HG03175 (cell line): ENCODE measurements around the gene EDA.

Source experiments
- ATAC-seq: cut with Tn5 transposase; IDR thresholded peaks from one replicate; pipeline ENCODE4 v1.9.1; 2021; ENCODE audit warnings: mild to moderate bottlenecking, moderate library complexity; ENCODE audit not compliant: unreplicated experiment

Gene EDA

DNA sequence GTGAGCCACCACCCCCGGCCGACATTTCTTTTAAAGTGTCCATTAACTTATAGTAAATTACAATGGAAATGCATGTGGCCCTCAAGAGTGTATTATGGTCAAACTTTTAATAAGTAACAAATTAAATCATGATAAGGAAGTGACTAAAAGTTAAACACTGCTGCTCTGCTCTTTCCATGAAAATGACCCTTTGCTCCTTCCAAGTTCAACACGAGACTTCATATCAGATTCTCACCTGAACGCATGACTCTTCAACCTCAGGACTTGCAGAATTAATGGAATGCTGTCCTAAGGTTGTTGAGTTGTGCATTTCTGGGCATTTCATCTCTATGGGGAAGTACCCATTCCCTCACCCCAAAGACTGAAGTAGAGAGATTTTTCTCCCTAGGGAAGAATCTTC is 406.7 kb downstream of the EDA start:
- no peak for ATAC-seq

- no peak for ATAC-seq
Observed at GRCh38 chrX:70025464-70025863, 409.6 kb downstream of the EDA start.

- no peak for ATAC-seq
Observed at GRCh38 chrX:70026112-70026850, 410.4 kb downstream of the EDA start.

DNA sequence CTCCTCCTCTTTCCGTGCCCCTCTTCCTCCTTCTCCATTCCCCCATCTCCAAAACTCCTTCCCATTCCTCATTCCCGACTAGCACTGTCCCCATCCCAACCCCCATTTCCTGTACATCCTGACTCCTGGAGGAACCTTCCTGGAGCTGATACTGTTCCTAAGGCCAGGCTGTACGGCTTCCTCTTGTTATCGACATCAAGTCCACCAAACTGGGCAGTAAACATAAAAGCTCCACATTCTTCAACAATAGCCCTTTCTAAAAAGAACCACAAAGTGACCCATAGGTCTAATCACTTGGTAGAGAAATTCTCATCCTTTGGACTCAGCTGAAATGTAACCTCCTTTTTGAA is 410.9 kb downstream of the EDA start:
- no peak for ATAC-seq

DNA sequence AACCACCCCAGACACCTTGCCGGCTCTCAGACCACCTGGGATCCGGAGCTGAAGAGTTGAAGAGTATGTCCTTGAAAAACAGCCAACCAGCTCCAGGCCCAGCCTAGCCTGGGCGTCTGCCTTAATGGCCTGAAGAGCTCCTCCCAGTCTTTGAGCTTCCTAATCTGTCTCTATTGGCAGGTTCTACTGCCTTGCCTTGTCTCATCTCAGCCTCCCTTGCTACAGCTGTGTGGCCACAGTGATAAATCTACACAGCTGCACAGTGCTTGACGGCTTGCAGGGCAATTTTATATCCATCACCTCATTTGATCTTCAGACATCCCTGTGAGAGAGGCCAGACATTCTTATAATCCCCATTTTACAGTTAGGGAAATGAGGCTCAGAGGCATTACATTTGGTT is 413.9 kb downstream of the EDA start:
- ATAC-seq: no peak

DNA sequence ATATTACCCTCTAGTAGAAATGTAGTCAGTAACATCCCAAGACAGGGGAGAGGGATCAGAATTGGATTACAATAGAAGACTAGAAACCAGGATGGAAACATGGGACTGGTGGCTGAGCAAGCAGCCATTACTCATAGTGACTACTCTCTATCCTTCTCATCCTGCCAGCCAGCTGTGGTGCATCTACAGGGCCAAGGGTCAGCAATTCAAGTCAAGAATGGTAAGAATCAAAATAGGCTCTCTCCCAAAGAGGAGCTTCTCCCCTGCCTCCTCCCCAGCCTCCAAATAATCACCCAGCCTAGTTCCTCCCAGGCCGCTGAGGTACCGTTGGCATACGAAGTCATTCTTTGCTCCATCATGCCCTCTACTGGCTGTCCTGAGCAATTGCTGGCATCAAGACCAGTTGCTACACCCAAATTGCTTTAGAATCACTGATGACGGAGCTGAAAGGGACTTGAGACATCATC is 414.4 kb downstream of the EDA start:
- peak; percentile 65 for ATAC-seq

DNA sequence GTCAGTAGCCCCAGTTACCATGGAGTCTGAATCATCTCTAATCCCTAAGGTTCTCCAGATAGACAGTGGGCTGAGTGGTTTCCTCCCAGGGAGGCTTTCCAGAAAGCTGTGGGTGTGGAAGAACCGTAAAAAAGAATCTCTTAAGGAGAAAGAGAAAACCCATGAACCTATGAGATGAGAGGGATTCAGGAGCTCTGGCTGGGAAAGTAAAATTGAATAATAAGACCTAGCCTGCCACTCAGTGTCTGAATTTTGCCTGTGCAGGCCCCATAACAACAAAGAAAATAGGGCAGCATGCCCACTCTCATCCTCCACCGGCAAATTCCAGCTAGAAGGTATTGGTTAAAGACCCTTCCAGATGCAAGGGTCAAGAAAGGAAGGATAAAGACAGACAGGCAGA is 416.9 kb downstream of the EDA start:
- no peak for ATAC-seq

- ATAC-seq: peak; percentile 68
Observed at GRCh38 chrX:70033348-70034051, 417.6 kb downstream of the EDA start.

GRCh38 chrX:70034646-70035045 is 418.7 kb downstream of the EDA start:
- no peak for ATAC-seq

GRCh38 chrX:70038515-70038914 is 422.6 kb downstream of the EDA start:
- ATAC-seq: no peak

GRCh38 chrX:70038951-70039350 is 423.0 kb downstream of the EDA start:
- ATAC-seq: no peak

DNA sequence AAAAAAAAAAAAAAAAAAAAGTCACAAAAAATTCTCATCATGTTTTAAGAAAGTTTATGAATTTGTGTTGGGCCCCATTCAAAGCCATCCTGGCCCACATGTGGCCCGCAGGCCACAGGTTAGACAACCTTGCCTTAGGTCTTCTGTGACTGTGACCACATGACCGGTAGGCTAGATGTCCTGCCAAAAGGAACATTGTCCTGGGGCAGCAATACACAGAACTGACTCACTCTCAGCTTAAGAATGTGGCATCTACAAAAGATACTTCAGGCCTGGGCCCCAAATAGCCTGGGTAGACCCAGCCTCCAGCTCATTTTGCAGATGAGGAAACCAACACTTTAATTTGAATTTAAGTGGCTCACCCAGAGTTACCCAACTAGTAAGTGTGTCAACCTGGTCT is 423.8 kb downstream of the EDA start:
- no peak for ATAC-seq

- ATAC-seq: no peak
Observed at GRCh38 chrX:70041993-70042392, 426.1 kb downstream of the EDA start.

DNA sequence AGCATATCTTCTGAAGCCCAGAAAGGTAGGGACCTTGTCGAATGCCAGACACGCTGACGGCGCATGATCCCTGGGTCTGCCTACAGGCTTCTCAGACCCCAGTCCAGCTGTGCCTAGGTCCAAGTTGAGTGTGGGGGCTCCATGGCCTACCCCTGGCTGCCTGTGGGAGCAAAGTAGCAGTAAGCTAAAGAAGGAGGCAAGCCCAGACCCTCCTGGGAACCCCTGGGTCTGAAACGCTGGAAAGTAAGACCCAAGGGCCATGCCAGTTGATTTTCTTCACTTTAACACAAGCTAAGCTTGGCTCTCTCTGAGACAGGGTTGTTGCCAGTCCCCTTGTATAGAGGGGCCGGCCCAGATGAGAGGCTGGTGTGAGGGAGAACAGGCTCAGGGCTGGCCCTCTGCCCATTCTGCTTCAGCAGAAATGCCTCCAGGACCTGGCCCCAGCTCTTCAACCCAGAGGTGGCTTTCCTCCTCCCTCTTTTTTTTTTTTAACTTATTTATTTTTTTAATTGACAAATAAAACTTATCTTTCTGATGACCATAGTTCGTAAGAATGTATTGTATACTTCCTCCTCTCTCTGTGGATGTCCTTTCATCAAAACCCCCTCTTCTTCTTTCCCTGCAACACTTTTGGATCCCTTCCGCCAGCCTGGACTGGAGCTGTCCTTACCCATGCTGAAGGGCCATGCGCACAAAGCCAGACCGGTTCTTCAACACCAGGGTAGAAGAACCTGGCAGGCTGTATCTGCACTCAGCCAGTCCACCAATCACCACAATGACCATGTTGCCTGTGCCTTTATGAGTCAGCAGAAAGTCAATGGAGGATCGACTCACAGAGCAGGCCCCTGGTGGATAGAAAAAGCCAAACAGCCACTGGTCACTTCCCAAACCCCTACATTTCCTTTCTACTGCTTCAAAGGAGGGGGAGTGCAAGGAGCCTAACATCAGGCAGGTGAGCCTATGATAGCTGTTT is 426.8 kb downstream of the EDA start:
- ATAC-seq: no peak

DNA sequence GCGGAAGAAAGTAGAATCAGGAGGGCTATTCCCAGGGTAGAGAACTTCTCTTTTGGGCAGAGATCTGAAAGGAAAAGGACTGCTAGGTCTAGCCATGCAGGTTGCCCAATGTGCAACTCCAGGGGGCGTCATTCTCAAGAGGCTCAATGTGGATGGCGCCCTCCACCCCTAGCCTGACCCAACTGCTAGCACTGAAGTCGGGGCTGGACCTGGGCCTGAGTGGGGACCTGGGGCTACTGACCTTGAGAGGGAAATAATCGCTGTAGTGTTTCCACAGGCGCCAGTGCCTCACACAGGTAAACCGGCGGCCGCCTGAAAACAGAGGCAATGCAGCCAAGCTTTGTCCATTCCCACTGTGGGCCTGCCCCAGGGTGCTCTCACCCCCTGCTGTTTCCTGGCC is 427.8 kb downstream of the EDA start:
- no peak for ATAC-seq

DNA sequence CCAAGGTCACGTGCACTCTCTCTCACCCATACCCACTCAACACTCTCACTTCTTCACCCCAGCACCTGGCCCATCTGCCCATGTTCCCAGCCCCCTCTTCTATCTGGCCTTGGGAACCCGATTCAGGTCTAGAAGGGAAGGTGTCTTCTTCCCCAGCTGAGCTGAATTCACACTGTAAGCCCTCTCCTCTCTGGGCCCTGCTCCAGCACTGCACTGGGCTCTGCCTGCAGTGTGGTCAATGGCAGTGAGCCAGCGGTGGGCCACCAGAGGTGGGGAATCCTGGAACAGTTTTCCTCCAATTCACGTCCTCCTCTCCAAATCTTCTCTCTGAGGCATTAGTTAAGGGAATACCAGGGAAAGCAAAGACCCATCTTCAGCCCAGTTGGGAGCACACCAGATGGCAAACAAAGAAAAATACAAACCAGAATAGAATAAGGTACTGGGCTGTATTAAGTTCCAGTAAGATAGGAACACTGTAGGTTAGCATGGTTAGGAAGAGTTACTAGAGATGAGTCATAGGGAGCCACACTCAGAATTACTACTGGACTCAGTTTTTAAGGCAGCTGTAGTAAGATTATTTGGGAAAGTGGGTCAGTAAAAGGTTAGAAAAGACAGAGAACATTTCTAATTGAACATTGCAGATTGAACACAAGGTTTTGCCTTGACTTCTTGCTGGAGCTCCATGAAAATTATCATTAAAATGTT is 428.8 kb downstream of the EDA start:
- no peak for ATAC-seq

DNA sequence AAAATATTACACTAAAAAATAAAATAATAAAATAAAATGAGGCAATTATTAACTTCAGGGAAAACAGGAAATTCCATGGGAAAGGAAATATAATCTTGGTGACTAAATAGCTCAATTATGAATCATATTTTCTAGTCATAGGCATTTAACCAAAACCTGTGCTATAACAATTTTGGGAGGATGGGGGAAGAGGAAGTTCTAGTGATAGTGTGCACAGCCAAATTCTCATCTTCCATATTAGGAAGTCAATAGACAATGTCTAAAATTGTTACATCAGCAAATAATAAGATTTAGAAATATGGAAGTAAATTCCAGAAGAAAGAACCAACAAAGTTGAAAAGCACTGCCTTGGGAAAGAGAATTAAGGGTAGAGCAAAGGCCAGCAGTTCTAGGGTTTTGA is 431.1 kb downstream of the EDA start:
- ATAC-seq: no peak

- ATAC-seq: no peak
Observed at GRCh38 chrX:70049406-70049805, 433.5 kb downstream of the EDA start.

DNA sequence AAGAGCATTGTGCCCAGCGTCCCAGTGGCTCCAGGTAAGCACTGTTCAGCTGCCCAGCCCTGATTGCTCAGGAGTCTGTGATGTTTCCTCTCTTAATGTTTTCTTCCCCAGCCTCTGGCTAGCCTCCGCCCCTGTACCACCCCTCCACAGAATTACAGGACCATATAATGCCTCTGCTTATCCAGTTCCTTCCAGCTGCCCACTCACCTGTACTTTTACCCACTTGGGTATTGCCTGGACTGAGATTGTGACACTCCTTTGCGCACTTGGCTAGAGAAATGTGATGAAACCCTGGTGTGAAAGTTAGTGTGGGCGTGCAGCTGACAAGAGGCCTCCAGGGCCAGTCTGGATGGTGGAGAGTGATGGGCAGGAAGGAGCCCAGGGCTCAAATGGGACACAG is 434.0 kb downstream of the EDA start, which contains the start of gene AWAT2:
AWAT2 (minus strand) TSS at position 14 of the 400 bp plus-strand sequence; CDS start at position 8, 6 bp downstream.
- ATAC-seq: no peak

DNA sequence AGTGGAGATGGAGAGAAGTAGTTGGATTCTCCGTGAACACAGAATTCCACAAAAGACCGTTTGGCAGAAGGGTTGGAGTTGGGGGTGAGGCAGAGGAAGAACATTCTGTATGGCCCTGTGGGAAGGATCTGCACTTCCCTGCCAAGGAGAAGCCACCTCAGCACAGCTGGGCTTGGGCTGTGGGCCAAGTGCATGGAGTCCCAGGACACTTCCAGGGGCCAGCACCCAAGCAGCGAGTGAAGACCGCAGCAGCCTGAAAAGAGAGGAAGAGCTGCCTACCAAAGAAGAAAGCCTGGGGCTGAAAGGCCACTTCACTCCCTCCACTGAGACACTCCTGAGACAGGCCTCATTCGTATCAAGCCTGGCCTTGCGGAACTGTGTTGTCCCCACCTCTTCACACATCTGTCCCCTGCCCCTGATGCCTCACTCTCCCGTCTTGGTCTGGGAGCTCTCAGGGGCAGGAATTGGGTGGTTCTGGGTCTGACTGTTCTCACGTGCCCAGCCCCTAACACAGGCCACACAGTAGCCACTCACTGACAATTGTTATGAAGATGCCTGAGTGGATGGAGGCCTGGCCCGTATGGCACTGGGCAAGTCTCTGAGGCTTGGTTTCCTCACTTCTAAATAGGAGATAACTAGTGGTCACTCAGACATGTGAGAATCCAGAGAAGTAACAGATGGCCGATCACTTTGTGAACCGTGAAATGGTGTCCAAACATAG is 437.1 kb downstream of the EDA start:
- ATAC-seq: no peak
